Neural crest cell (in vitro differentiated cells): Measurements from ENCODE around the gene P2RY2. TPM values are rescaled to one million over a fixed set of nuclear protein-coding genes. Genes with fewer than 3 reads are reported as not detected.

Experiments
- DNase-seq: peaks from one replicate; pipeline ENCODE4 v3.0.0; 2021; ENCODE audit warnings: low read depth, mixed read lengths, low spot score
- H3K27ac Mint-ChIP-seq: one replicate; pipeline ENCODE4 v1.8.0; 2021; ENCODE audit warnings: mild to moderate bottlenecking, mixed read lengths; ENCODE audit not compliant: unreplicated experiment
- H3K27me3 Mint-ChIP-seq: 2 replicates; pipeline ENCODE4 v1.8.0; 2021; ENCODE audit warnings: low read depth, mild to moderate bottlenecking, mixed read lengths
- H3K36me3 Mint-ChIP-seq: 2 replicates; pipeline ENCODE4 v1.8.0; 2021; ENCODE audit warnings: low read depth, mild to moderate bottlenecking, mixed read lengths
- H3K4me1 Mint-ChIP-seq: 2 replicates; pipeline ENCODE4 v1.8.0; 2021; ENCODE audit warnings: mixed read lengths
- H3K4me3 Mint-ChIP-seq: one replicate; pipeline ENCODE4 v1.8.0; 2021; ENCODE audit warnings: mild to moderate bottlenecking, mixed read lengths
- H3K9me3 Mint-ChIP-seq: 2 replicates; pipeline ENCODE4 v1.8.0; 2021; ENCODE audit warnings: mixed read lengths
- CTCF ChIP-seq: fragments of 200-600 bp; sonication (generic); conservative IDR thresholded peaks from 2 replicates; pipeline ENCODE4 v1.5.0; 2021; ENCODE audit warnings: antibody characterized with exemption, mild to moderate bottlenecking
- total RNA-seq: library from RNA; stranded (reverse); gene quantifications from 2 replicates; pipeline ENCODE4 v1.2.1, GENCODE V29; 2021

The P2RY2 gene
- total RNA-seq, 1 donor from 2014 or later = 0.14 TPM

- no peak for DNase-seq
- Mint-ChIP-seq H3K9me3 (no peaks in the 10 kb centered on the region), H3K36me3 (no peaks in the 10 kb centered on the region), H3K4me3 (no peak overlapping the region), H3K4me1 (peaks cover 8% of the 10 kb centered on the region), H3K27ac (no peak overlapping the region), H3K27me3 (no peaks in the 10 kb centered on the region)
- TF ChIP-seq CTCF = no peak
Observed at GRCh38 chr11:73277467-73277866, 59.4 kb downstream of the P2RY2 start.

DNA sequence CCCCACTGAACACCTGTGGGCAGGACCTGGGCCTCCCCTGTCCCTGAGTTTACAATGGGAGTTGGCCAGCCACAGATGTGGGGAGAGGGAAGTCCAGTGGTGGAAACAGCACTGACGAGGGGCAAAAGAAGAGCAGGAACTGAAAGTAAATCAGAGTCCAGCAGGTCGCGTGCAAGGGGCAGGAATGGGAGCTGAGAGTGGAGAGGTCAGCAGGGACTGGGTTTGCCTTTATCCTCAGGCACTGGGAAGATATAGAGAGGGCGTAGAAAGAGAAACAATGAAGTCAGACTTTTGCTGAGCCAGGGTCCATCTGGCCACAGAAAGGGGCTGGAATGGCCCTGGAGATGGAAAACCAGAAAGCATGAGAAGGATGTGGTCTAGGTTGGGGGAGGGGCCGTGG, 62.5 kb downstream of the P2RY2 start:
- no peaks in the 10 kb centered on the region for H3K9me3 Mint-ChIP-seq
- no peak for TF ChIP-seq CTCF
- peak overlapping the region; percentile 30 for H3K27ac Mint-ChIP-seq
- no peak for DNase-seq
- H3K4me1 Mint-ChIP-seq = peaks cover 8% of the 10 kb centered on the region
- H3K36me3 Mint-ChIP-seq = no peaks in the 10 kb centered on the region
- H3K27me3 Mint-ChIP-seq = no peaks in the 10 kb centered on the region
- no peak overlapping the region for H3K4me3 Mint-ChIP-seq

GRCh38 chr11:73281201-73281741, 63.2 kb downstream of the P2RY2 start:
- Mint-ChIP-seq H3K4me3 (no peak overlapping the region), H3K27ac (no peak overlapping the region), H3K9me3 (no peaks in the 10 kb centered on the region), H3K27me3 (no peaks in the 10 kb centered on the region), H3K4me1 (peaks cover 8% of the 10 kb centered on the region), H3K36me3 (no peaks in the 10 kb centered on the region)
- TF ChIP-seq CTCF = no peak
- no peak for DNase-seq

- no peak for TF ChIP-seq CTCF
- no peak for DNase-seq
- no peaks in the 10 kb centered on the region for H3K27me3 Mint-ChIP-seq
- H3K4me3 Mint-ChIP-seq = no peak overlapping the region
- H3K36me3 Mint-ChIP-seq = no peaks in the 10 kb centered on the region
- H3K9me3 Mint-ChIP-seq = no peaks in the 10 kb centered on the region
- H3K4me1 Mint-ChIP-seq = peaks cover 13% of the 10 kb centered on the region
- no peak overlapping the region for H3K27ac Mint-ChIP-seq
Observed at GRCh38 chr11:73281796-73282660, 63.9 kb downstream of the P2RY2 start.

DNA sequence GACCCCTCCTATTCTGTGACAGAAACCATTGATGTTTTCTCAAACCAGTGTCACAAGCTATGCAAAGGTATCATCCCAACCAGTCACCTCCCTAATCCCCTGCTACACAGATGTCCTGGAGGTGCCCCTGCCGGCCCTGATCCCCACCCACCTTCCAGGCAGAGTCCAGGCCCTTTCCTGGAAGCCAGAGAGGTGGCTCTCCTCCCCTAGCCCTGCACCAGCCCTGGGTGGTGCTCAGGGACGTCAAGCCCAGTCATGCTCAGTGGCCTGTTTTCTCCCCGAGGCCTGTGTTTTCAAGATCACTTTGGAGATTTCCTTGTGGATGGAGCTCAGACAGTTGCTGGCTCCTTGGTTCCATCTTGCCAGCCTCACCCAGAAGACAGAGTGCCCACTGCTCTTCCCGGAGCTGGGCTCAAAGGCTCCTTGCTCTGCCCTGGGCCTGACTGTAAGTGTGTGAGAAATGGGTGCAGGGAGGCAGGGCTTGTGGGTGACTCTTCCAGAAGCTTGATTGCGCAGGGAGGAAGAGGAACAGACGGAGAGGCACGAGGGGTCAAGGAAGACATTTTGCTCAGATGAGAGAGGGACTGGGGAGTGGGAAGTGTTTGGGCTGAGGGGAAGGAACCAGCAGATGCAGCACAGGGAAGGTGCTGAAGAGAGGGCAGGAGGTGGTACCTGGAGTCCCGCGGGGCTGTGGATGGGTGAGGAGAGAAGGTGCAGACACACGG, 65.4 kb downstream of the P2RY2 start:
- DNase-seq = no peak
- H3K36me3 Mint-ChIP-seq = no peaks in the 10 kb centered on the region
- TF ChIP-seq CTCF = no peak
- no peaks in the 10 kb centered on the region for H3K9me3 Mint-ChIP-seq
- H3K4me1 Mint-ChIP-seq = peaks cover 20% of the 10 kb centered on the region
- no peaks in the 10 kb centered on the region for H3K27me3 Mint-ChIP-seq
- H3K27ac Mint-ChIP-seq = peak overlapping the region; percentile 88
- no peak overlapping the region for H3K4me3 Mint-ChIP-seq
